ENCODE results near the gene KREMEN1. TPM values are rescaled to one million over a fixed set of nuclear protein-coding genes. Genes with fewer than 3 reads are reported as not detected.
A peak's percentile ranks its signal among the peaks of the same experiment; 100 is the strongest.

KREMEN1 gene
- total and polyA plus RNA-seq, 2 donors (not counting 1 experiment from before 2014, with no cell fraction given) = 0.01 TPM; not detected in 1

DNA sequence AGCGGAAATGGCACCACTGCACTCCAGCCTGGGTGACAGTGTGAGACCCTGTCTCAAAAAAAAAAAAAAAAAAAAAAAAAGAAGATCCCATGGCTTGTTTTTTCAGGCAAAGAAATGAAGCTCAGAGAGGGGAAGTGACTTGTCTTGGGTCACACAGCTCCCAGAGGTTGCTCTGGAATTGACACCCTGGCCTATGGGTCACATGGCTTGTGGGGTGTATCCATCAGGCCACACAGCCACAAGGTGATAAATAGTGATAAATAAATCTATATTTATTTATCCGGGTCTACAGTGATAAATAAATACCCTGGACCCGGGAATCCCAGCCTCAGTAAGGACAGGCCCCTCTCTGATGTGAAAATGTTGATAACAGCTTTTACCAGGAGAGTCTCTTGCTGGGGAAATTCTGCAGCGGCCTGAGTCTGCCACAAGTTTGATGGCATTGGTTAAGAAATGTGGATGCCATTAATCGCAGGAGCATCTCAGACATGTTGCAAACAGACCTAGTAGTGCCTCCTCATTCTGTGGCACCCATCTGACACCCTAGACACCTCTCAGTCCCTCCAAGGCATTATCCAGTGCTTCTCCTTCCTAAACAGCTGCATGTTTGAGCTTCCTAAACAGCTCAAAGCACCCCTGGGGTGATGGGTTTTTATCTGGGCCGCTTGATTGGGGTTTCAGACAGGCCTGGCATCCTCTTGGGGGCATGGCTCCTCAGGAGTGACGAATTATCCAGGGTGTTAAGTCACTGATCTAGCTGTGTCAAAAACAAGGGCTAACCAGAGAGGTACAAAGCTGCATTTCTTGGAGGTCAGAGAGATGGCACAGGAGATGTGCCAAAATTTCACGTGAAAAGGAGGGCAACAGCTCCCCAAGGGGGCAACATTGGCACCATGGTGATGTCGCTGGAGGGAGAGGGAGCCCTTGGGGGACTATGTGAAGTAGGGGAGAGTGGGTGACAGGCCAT lies 130.9 kb downstream of the KREMEN1 start:
- intact Hi-C loops (cut with micrococcal nuclease) = loop anchor here (5.0 kb wide), 1 partner anchor 36 kb away; no protein-coding TSS in a partner anchor
- Histone ChIP-seq H3K27me3 (replicated peaks in 1 of 4; ENCODE audit: control extremely low read depth in 1 of 4, control insufficient read depth in 3 of 4, insufficient read depth in 4 of 4, low read length in 3 of 4) (peaks cover 0 to 86% (median 37%) of the 10 kb centered on the region in 4 experiments), H3K4me3 (ENCODE audit: control extremely low read depth in 1 of 5, extremely low read depth in 1 of 5, insufficient read depth in 1 of 5, low read depth in 2 of 5, low read length in 4 of 5) (no peak overlapping the region), H3K9ac (ENCODE audit: low read length) (no peak overlapping the region), H3K36me3 (replicated peaks in 1 of 2; ENCODE audit: control extremely low read depth in 1 of 2, control insufficient read depth in 1 of 2, extremely low read depth in 1 of 2, insufficient read depth in 2 of 2, low read length in 1 of 2) (no peaks in the 10 kb centered on the region), H3K79me2 (ENCODE audit: control insufficient read depth, insufficient read depth, low read length) (no peaks in the 10 kb centered on the region), H4K20me1 (ENCODE audit: control insufficient read depth, insufficient read depth, low read length, poor library complexity, severe bottlenecking) (no peaks in the 10 kb centered on the region), H3K4me1 (ENCODE audit: control insufficient read depth in 2 of 2, insufficient read depth in 2 of 2, low read length in 2 of 2) (peaks cover 34% of the 10 kb centered on the region in 2 donors), H3K9me3 (ENCODE audit: control extremely low read depth in 1 of 3, control insufficient read depth in 2 of 3, insufficient read depth in 1 of 3, low read length in 2 of 3) (peaks cover 0 to 10% (median 0%) of the 10 kb centered on the region in 3 donors), H2AFZ (ENCODE audit: insufficient read depth, low read depth, low read length, poor library complexity, severe bottlenecking) (no peak overlapping the region), H3K4me2 (replicated peaks; ENCODE audit: low read depth, low read length, poor library complexity, severe bottlenecking) (no peak overlapping the region), H3K27ac (ENCODE audit: low read length in 2 of 2) (no peak overlapping the region)
- H3K27me3 Mint-ChIP-seq = peaks cover 73% of the 10 kb centered on the region
- ATAC-seq (ENCODE audit: low read depth) = no peak
- no peak overlapping the region for H3K27ac Mint-ChIP-seq
- H3K4me3 Mint-ChIP-seq = peak overlapping the region; percentile 26
- H3K9me3 Mint-ChIP-seq (ENCODE audit: insufficient read depth) = no peaks in the 10 kb centered on the region
- POLR2A ChIA-PET = interaction anchor here (1.1 kb wide), 1 partner anchor 19 kb away, joined by 7 read pairs; no protein-coding TSS in a partner anchor
- CTCF ChIA-PET = interaction anchor here (0.9 to 6.0 kb wide), 3 partner anchors 8 to 42 kb away, joined by 3 to 24 read pairs (median 3); no protein-coding TSS in a partner anchor
- peaks cover 34% of the 10 kb centered on the region for H3K4me1 Mint-ChIP-seq
- TF ChIP-seq CTCF (IDR thresholded peaks at IDR 0.05) = no peak
- TF ChIP-seq EZH2 (IDR thresholded peaks at IDR 0.05; ENCODE audit: borderline replicate concordance, insufficient read depth, low read depth, low read length, poor library complexity, severe bottlenecking) = no peak
- no peak for DNase-seq
- WGBS (ENCODE audit: insufficient coverage) = 57% methylated on average over 5 of the region's 9 CpGs
